NCI-H1436 (cell line): Measurements from ENCODE around the gene ZBTB7C.

Source experiments
- DNase-seq: peaks from one replicate; lab custom pipeline; 2025; lab: John Stamatoyannopoulos, UW

ZBTB7C gene

DNA sequence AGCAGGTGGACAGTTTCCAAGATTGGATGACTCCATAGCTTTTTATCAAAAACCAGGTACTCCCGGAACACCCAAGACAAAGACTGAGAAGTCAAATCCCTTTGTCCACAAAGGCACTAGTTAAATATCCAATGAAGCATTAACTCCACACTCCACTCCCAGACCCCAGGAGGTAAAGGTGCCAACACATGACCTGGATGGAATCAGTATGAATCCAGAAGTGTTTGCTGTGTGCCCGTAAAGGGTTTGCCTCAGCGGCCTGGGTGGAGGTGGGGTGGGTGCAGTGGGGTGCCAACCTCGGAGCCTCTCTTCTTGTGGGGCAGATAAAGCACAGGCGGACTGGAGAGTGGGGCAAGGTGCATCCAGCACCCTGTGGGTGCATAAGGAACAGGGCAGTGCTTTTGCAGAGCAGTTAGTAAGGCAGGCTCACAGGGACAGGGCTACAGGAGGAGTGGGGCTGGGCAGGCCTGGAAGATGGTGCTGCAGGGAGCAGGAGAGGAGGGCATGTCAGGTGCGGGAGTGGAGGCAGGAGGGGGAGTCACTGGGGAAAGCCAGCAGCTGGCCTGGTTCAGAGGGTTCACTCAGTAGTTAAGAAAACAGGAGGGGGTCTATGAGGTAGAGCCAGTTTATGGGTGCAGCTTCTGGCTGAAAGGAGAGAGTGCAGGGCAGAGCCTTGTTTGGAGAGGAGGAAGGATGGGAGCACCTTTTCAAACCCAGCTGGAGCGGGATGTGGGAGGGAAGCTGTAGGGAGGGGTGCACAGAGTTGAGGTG lies 270.3 kb downstream of the ZBTB7C start:
- DNase-seq: no peak

- DNase-seq: no peak
Observed at GRCh38 chr18:48138210-48138609, 271.0 kb downstream of the ZBTB7C start.

DNA sequence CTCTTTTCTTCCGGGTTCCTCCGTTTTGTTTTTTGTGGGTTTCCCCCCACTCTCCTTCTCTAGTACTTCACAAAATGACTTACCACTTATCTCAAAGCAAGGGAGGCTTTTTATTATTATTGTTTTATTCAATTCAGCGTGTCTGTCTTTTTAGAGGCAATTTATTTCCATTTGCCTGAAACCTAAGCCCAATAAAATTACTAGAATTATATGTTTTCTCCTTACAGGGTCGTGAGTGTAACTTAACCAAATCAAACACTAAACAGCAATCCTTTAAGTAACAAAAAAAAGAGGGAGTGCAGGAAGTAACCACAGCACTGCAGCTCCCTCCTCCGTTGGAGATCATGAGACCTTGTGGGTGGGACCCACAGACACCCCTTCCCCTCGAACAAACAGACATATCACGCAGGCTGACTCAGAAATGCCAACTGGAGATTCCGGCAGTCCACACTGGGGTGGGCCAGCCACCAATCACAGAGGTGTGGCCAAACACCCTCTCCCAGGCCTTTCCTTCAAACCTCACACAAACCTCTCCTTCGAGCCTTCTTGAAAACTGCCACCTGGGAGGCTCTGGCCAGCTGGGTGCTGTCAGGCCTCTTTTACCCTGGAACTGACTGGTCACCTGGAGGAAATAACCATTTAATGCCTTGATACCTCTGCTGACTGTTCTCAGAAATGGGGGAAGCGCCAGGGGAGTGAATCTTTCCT lies 271.7 kb downstream of the ZBTB7C start:
- DNase-seq: no peak

DNA sequence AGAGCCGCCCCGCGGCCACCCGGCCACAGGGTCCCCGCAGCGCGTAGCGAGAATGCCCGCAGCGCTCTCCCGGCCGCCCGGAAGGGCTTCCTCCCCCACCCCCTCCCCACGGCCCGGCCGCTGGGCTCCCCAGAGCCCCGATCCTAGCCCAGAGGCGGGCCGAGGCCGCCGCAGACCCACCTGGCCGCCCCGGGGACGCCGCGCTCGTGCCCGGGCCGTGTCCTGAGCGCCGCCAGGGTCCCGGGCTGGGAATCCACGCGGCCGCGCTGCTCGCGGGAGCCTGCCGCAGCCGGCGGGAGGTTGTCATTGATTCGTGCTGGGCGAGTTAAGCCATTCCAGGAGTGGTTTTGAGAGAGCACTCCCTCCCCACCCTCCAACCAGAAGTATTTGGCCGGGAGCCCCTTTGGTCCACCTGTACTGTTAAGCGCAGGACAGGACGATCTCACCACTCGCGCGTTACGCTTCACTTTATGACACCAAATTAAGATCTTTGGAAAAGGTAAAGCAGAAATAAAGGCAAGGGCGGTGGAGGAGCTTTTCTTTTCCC lies 272.3 kb downstream of the ZBTB7C start:
- no peak for DNase-seq

GRCh38 chr18:48136051-48136826 lies 272.9 kb downstream of the ZBTB7C start:
- DNase-seq: no peak

DNA sequence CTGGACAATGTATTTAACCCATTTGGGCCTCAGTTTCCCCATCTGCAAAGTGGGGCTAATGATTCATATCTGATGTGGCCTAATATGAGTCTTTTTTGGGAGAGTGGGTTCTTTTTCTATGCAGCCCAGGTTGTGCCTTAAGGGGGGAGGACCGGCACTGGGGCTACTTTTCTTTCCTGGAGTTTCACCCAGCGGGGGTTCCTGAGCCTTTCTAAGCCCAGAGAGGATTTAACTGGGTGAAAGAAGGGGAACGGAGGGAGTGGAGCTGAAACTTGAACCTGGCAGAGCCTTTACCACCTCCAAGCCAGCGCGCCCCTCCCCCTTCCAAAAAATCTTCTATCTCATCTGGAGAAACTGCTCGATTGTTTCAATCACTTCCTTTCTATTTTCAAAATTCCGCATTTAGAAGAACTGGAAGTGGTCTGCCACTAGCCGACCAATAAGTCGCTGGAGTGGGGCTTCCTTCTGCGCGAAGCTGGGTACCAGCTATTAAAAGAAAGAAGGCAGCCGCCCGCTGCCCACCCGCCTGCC lies 273.7 kb downstream of the ZBTB7C start:
- no peak for DNase-seq

- no peak for DNase-seq
Observed at GRCh38 chr18:48134609-48135008, 274.6 kb downstream of the ZBTB7C start.

DNA sequence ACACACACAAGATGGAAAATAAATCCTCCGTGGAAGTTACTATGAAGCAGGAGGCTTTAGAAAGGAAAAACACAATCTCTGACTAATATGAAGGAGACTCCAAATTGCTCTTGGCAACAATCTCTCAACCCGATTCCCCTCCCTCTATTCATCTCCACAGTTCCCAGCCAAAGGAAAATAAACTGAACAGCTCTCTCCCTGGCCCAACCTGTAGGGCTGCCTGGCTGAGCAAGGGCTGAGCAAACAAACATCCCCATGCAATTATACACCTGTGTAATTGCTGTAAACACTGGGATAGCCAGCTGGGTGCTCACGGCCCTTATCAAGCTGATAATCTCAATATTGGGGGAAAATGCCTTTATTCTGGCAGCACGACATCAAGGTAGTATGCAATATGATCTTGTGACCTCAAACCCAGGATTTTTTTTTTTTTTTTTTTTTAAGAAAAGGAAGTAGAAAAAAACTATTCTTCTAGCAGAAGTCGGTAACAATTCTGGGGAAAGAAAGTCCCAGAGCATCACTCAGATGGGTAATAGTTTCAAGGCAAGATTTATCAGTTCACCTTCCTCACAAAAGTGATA lies 275.4 kb downstream of the ZBTB7C start:
- DNase-seq: peak; percentile 24

- DNase-seq: no peak
Observed at GRCh38 chr18:48132797-48133655, 276.2 kb downstream of the ZBTB7C start.

GRCh38 chr18:48131042-48131441 lies 278.1 kb downstream of the ZBTB7C start:
- DNase-seq: no peak

DNA sequence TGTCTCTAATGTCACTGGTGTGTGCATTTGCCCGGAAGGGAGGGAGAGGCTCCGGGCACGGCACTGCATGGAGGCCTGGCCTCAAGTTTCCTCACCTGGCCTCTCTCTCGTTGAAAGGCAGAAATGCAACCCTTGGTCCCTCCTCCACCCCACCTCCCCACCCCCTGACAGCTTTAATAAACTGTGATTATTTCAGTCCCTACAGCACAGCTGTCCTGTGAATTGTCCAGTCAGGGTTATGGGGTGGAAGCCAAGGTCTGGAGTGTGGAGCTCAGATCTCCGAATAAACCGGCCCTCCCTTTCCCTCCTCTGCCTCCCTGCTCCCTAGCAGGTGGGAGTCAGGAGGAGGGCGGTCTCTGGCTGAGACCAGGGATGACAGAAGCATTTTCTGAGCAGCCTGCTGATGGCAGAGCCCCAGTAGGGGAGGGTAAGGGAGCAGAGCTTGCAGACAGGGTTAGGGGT lies 279.5 kb downstream of the ZBTB7C start:
- no peak for DNase-seq

DNA sequence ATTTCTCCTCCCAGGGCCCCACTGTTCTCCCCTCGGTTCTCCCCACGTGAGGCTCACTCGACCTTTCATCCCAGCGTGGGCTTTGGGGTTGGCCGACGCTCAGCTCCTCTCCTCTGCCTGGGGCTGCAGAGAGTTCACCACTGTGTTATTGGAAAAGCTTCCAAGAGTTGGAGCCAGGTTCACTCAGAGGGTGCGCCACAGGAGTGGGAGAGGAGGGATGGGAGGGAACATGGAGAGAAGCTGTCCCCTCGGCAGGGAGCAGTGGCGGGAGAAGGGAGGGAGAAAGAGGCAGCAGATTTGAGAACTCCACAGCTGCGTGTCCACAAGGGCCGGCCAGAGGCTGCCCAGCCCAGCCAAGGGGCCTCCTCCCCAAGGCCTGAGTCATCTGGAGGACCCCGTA lies 281.6 kb downstream of the ZBTB7C start:
- DNase-seq: no peak

- no peak for DNase-seq
Observed at GRCh38 chr18:48126240-48126639, 282.9 kb downstream of the ZBTB7C start.

GRCh38 chr18:48125724-48126123 lies 283.5 kb downstream of the ZBTB7C start:
- no peak for DNase-seq

- no peak for DNase-seq
Observed at GRCh38 chr18:48124857-48125626, 284.1 kb downstream of the ZBTB7C start.

GRCh38 chr18:48123941-48124340 lies 285.2 kb downstream of the ZBTB7C start:
- DNase-seq: no peak

DNA sequence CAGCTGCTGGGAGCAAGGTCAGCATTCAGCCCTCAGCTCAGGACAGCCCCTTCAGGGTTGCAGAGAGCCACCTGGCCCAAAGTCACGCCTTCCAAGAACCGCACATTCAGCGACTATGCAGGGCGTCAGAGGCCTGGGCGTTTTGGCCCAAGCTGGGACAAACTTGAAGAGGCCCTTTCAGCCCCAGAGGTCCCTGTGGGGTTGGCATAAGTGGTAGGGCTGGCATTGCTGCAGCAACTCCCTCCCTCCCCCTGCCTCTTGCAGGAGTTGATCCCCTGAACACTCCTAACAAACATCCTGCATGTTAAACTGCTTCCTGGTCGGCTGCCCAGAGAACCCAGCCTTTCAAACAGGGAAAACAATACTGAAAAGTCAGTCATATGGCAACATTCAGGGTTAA lies 285.9 kb downstream of the ZBTB7C start:
- DNase-seq: no peak

DNA sequence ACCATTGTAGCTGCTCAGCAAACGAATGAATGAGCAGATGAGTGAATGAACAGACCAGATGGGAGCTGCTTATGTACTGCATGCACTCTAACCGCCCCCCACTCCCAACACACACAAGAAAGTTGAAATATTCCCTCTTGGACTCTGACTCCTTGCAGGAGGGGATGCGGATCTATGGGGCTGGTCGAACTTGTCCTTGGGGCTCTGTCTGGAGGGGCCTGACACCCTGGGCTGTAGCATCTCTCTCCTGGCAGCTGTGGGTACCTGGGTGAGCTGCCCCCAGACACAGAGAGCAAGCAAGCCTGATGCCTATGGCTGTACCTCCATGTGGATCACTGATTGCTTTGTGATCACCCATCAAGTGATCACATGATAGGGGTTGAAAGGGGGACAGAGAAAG lies 286.4 kb downstream of the ZBTB7C start:
- no peak for DNase-seq

DNA sequence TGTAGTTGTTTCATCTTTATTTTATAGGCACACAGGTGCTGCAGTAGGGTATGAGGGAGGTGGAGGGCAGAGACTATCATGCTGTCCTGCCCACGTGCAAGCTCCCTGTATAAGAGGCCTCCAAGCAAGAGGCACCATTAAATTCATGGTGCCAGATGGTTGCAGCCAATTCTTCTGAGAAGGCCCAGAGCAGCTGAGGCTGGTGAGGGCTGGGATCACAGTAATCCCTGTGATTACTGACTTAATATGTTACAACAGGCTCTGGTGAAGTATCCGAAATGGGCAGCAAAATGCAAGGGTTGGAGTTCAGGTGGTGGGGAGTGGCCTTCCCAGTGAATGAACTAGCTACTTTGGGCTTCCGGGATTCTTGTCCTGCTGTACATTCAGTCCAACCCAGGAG lies 286.8 kb downstream of the ZBTB7C start:
- no peak for DNase-seq

DNA sequence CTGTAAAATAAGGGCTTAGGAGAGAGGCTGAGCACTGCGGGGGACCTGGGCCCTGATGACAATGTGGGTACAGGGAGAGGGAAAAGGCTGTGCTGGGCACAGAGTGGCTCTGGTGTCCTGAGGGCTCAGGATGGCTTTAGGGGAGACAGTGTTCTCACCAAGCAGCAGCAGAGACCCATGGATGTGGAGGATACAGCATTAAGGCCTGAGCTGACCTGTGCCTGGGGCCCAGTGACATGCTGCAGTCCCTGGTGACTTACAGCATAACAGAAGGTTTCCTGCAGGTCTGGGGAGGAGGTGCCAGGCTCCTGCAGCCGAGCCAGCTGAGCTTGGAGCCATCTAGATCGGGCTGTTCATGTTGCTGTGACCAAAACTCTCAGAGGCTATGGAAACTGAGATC lies 287.4 kb downstream of the ZBTB7C start:
- DNase-seq: no peak
